Activated CD4-positive, alpha-beta T cell treated with anti-CD3 and anti-CD28 coated beads, Interleukin-2, amount 10 ng/mL, durations not matched to agents 24 days and 14 days (primary cell): ENCODE results near the gene CD276. TPM values are rescaled to one million over a fixed set of nuclear protein-coding genes. Genes with fewer than 3 reads are reported as not detected.

Experiments
- DNase-seq: peaks from one replicate; pipeline ENCODE4 v3.0.0; 2022
- H3K27ac Mint-ChIP-seq: one replicate; pipeline ENCODE4 v1.8.0; 2022; ENCODE audit warnings: mild to moderate bottlenecking, mixed read lengths
- H3K27me3 Mint-ChIP-seq: one replicate; pipeline ENCODE4 v1.8.0; 2022; ENCODE audit warnings: mixed read lengths
- H3K36me3 Mint-ChIP-seq: one replicate; pipeline ENCODE4 v1.8.0; 2022; ENCODE audit warnings: low read depth, mild to moderate bottlenecking, mixed read lengths
- H3K4me1 Mint-ChIP-seq: one replicate; pipeline ENCODE4 v1.8.0; 2021; ENCODE audit warnings: mixed read lengths
- H3K4me3 Mint-ChIP-seq: one replicate; pipeline ENCODE4 v1.8.0; 2022; ENCODE audit warnings: mild to moderate bottlenecking, moderate library complexity, mixed read lengths
- H3K9me3 Mint-ChIP-seq: one replicate; pipeline ENCODE4 v1.8.0; 2021; ENCODE audit warnings: mixed read lengths
- intact Hi-C: fragments of 100-400 bp; cut with micrococcal nuclease; formaldehyde crosslinking; loops from one replicate; pipeline ENCODE4 v1.15.1; 2023
- total RNA-seq: library from RNA; stranded (reverse); gene quantifications from 2 replicates; pipeline ENCODE4 v1.2.3, GENCODE V29; 2022

Gene CD276
- total RNA-seq, 1 donor from 2014 or later, result 20.3 TPM

DNA sequence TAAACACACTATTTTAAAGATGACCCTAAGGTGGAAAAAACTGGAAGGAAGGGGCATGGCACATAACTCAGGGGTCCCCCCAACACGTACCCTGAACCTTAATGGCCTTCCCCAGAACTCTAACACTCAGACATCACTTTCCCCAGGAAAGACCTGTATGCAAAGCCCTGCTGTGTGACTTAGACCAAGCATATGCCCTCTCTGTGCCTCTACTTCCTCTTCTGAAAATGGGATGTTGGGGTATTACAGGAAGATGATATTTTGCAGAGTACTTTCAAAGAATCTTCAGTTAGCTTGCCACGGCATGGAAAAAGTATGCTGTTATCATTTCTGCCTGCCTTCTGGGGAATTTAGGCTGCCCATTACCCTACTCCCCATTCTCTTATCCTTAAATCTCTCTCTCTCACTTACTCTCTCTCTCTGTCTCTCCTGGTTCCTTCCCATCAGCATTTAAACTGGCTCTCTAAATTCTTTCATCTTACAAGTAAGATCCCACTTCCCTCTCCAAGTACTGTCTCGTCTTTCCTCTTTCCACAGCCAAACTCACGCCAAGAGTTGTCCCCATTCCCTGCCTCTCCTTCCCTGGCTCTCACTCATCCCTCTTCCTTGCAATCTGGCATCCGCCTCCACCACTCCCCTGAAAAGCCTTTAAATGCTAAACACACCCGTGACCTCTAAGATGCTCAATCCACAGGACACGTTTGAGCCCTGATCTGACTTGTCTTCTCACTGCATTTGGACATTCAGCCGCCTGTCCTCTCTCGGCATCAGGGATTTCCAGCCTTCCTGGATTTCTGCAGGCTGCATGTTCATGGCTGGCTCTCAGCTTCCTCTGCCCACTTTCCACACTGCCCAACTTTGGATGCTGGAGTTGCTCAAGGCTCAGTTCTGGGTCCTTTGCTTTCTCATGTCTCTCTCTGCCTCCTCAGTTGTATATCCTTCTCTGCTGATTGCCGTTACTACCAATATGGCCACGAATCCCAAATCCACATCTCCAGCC, 76.4 kb downstream of the CD276 start:
- Mint-ChIP-seq H3K4me3 (no peak overlapping the region), H3K27ac (no peak overlapping the region)
- DNase-seq, result no peak

DNA sequence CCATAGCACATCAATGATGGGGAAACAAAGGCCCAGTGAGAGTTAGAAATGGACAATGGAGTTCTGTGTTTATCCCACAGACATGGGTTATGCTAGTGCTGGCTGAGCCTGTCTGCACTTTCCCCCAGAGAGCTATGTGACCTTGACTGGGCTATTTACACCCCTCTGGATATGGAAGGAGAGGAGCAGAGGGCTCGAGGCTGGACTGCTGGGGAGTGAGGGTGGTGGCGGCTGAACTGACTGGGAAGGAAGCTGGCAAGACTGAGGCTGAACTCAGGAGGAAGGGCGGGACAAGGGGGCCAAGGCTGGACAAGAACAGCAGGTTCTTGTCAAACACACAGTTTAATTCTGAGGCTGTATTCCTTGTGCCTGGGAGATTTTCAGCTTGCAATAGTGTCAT, 79.7 kb downstream of the CD276 start:
- peaks cover 15% of the 10 kb centered on the region for H3K27me3 Mint-ChIP-seq
- no peak for DNase-seq
- H3K4me3 Mint-ChIP-seq, result no peak overlapping the region
- intact Hi-C loops, result no loop called here
- H3K36me3 Mint-ChIP-seq, result no peaks in the 10 kb centered on the region
- no peaks in the 10 kb centered on the region for H3K9me3 Mint-ChIP-seq
- no peaks in the 10 kb centered on the region for H3K4me1 Mint-ChIP-seq
- no peak overlapping the region for H3K27ac Mint-ChIP-seq

More for the DNA sequence above, 76.4 kb downstream of the CD276 start:
- Mint-ChIP-seq H3K36me3 (no peaks in the 10 kb centered on the region), H3K9me3 (no peaks in the 10 kb centered on the region), H3K4me1 (no peaks in the 10 kb centered on the region), H3K27me3 (peaks cover 24% of the 10 kb centered on the region)
- intact Hi-C loops, result no loop called here

Other genes starting within 250 kb of the CD276 start
- not detected in 2 replicates for gene REC114, start 241.2 kb upstream of the CD276 start, total RNA-seq
- 61.6 and 68.7 TPM in 2 replicates for gene NPTN, start 51.0 kb upstream of the CD276 start, total RNA-seq
- not detected in 2 replicates for gene INSYN1, start 69.0 kb downstream of the CD276 start, total RNA-seq
- gene TBC1D21, start 189.2 kb downstream of the CD276 start, total RNA-seq, result not detected in 2 replicates
- 0.49 and 0.88 TPM in 2 replicates for gene LOXL1, start 242.1 kb downstream of the CD276 start, total RNA-seq